Kidney (tissue), 14 donors: ENCODE measurements around the gene CAVIN1. TPM values are rescaled to one million over a fixed set of nuclear protein-coding genes. Genes with fewer than 3 reads are reported as not detected.

ENCODE experiments used
- DNase-seq, 5 donors: peaks; one replicate each; pipeline ENCODE4 v3.0.0-alpha.2; 2013 to 2020
- FAIRE-seq: peaks from 2 replicates; lab custom pipeline; 2012; peaks lifted over from hg19 to GRCh38; lab: Jason Lieb, UNC
- H3K27ac ChIP-seq, 2 donors: one replicate each; pipeline ENCODE4 v1.7.0; 2013; ENCODE audit warnings: low read depth in 2 of 2, low read length in 2 of 2, inconsistent platforms in 1 of 2
- H3K27me3 ChIP-seq: one replicate; pipeline ENCODE4 v1.7.1; 2013; ENCODE audit warnings: low read length, inconsistent platforms; ENCODE audit not compliant: control insufficient read depth, insufficient read depth
- H3K36me3 ChIP-seq, 3 donors: one replicate each; pipeline versions ENCODE4 v1.7.0 to v1.7.1; 2013; ENCODE audit warnings: low read length in 3 of 3, control low read depth in 1 of 3, inconsistent platforms in 1 of 3; ENCODE audit not compliant: insufficient read depth in 3 of 3, control insufficient read depth in 2 of 3
- H3K4me1 ChIP-seq, 3 donors: one replicate each; pipeline versions ENCODE4 v1.7.0 to v1.7.1; 2013; ENCODE audit warnings: low read length in 3 of 3, inconsistent platforms in 1 of 3, low read depth in 1 of 3; ENCODE audit not compliant: control insufficient read depth in 2 of 3, insufficient read depth in 2 of 3
- H3K4me3 ChIP-seq, 3 donors: one replicate each; pipeline versions ENCODE4 v1.7.0 to v1.8.1; 2013; ENCODE audit warnings: low read length in 3 of 3, control low read depth in 1 of 3, inconsistent platforms in 1 of 3
- H3K9ac ChIP-seq, 3 donors: one replicate each; pipeline versions ENCODE4 v1.7.0 to v1.7.1; 2013; ENCODE audit warnings: low read length in 3 of 3, control low read depth in 1 of 3, inconsistent platforms in 1 of 3
- H3K9me3 ChIP-seq, 3 donors: one replicate each; pipeline versions ENCODE4 v1.7.0 to v1.7.1; 2013; ENCODE audit warnings: low read length in 3 of 3, control low read depth in 1 of 3, inconsistent platforms in 1 of 3; ENCODE audit not compliant: control insufficient read depth in 2 of 3, insufficient read depth in 1 of 3
- intact Hi-C: fragments of 100-400 bp; cut with DNase I; formaldehyde crosslinking; loops from one replicate; pipeline ENCODE4 v1.11.1; 2022
- polyA plus RNA-seq: library from polyadenylated mRNA; stranded (reverse); fragments of 350-450 nt; fragmentation: Illumina TruSeq; extraction: RNeasy Lipid Tissue Mini Kit (QIAGEN cat#74804); gene quantifications from one replicate; pipeline ENCODE4 v1.2.3, GENCODE V29; 2014; ENCODE audit warnings: low read depth, low replicate concordance; ENCODE audit not compliant: insufficient read depth
- total RNA-seq: library from RNA; stranded (reverse); fragmentation: NEBNext Ultra II Directional; extraction: Animal tissue kit (Norgen Biotek cat#: 25700); gene quantifications from one replicate; pipeline ENCODE4 v1.2.1, GENCODE V29; 2021
- TF ChIP-seq, protein P1 (sequence below): IDR thresholded peaks from 3 replicates; pipeline ENCODE4 v1.5.1; 2012; ENCODE audit warnings: mild to moderate bottlenecking, moderate library complexity, borderline replicate concordance; ENCODE audit not compliant: insufficient read depth; ENCODE audit errors: extremely low read depth
- donor health status: control.
- donor health status: control.
- donor health status: control.
- donor health status: control.
- donor health status: control.
- donor health status: DM: yes; HTN: yes; CAD: no.
- donor health status: Normal renal cell carcinoma (clear cell type).

Gene CAVIN1
- total and polyA plus RNA-seq, 2 donors from 2014 or later, result 67.1 to 204 TPM

DNA sequence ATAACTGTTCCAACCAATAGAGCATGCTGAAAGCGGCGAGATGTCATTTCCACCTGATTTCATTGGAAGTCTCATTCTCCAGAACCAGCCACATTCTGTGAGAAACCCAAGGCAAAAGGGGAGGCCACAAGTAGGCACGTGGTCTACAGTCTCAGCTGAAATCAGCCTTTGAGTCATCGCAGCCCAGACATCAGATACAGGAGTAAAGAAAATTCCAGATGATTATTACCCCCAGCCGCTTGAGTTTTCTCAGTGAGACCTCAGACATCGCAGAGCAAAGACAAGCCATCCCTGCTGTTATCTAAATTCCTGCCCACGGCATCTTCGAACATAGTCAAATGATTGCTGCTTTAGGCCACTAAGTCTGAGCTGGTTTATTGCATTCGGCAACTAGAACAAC, 57.9 kb downstream of the CAVIN1 start:
- TF ChIP-seq, protein P1, sequence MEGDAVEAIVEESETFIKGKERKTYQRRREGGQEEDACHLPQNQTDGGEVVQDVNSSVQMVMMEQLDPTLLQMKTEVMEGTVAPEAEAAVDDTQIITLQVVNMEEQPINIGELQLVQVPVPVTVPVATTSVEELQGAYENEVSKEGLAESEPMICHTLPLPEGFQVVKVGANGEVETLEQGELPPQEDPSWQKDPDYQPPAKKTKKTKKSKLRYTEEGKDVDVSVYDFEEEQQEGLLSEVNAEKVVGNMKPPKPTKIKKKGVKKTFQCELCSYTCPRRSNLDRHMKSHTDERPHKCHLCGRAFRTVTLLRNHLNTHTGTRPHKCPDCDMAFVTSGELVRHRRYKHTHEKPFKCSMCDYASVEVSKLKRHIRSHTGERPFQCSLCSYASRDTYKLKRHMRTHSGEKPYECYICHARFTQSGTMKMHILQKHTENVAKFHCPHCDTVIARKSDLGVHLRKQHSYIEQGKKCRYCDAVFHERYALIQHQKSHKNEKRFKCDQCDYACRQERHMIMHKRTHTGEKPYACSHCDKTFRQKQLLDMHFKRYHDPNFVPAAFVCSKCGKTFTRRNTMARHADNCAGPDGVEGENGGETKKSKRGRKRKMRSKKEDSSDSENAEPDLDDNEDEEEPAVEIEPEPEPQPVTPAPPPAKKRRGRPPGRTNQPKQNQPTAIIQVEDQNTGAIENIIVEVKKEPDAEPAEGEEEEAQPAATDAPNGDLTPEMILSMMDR, result no peak
- Histone ChIP-seq H3K9ac (no peak overlapping the region), H3K36me3 (no peaks in the 10 kb centered on the region), H3K27ac (no peak overlapping the region), H3K27me3 (no peaks in the 10 kb centered on the region), H3K9me3 (no peaks in the 10 kb centered on the region), H3K4me3 (no peak overlapping the region), H3K4me1 (peaks cover 0 to 27% (median 16%) of the 10 kb centered on the region in 3 donors)
- intact Hi-C loops, result no loop called here
- no peak for FAIRE-seq
- no peak for DNase-seq

DNA sequence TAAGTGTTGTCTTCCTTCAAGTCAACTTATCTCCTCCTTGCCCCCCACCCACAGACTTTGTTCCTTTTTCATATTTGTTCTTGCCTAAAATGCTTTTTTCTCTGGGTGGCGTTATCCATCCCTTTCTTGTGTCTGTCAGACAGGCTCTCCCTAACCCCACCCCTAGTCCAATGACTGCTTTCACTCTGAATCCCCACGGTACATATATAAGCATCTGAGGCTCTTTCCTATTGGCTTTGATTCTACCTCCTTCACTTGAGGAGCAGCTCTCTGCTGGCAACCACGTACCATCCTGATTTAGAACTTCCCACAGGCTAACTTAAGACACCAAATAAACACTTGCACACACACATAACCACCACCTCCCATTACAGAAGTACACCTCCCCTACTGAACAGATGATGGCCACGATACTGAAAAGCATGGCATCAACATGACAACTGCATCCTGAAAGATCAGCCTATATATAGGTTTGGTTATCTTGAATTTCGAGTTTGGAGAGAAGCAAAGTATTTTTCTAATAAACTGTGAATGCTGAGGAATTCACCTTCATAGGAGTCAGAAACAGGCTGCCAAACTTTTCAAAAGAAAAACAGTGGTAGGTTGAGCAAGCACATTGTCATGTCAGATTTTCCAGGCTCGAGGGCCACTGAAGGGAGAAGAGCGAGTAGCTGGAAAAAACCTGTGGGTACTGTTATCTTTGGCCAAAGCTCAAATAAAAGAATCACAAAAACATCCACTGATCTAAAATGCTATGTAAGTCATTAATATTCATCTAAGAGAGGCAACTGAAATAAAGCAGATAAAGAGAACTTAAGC, 59.1 kb downstream of the CAVIN1 start:
- no peak for DNase-seq
- H3K36me3 ChIP-seq, result no peaks in the 10 kb centered on the region
- intact Hi-C loops, result no loop called here
- no peaks in the 10 kb centered on the region for H3K9me3 ChIP-seq
- peaks cover 0 to 27% (median 21%) of the 10 kb centered on the region in 3 donors for H3K4me1 ChIP-seq
- H3K27ac ChIP-seq, result peak overlapping the region; percentile 5 to 58
- FAIRE-seq, result no peak
- H3K4me3 ChIP-seq, result no peak overlapping the region
- H3K27me3 ChIP-seq, result no peaks in the 10 kb centered on the region
- TF ChIP-seq, protein P1, result no peak
- no peak overlapping the region for H3K9ac ChIP-seq

- Histone ChIP-seq H3K9ac (no peak overlapping the region), H3K4me3 (no peak overlapping the region), H3K36me3 (no peaks in the 10 kb centered on the region), H3K9me3 (no peaks in the 10 kb centered on the region), H3K27me3 (no peaks in the 10 kb centered on the region), H3K4me1 (peaks cover 0 to 30% (median 22%) of the 10 kb centered on the region in 3 donors), H3K27ac (peak overlapping the region; percentile 68)
- intact Hi-C loops, result no loop called here
- DNase-seq, result no peak
- FAIRE-seq, result no peak
- TF ChIP-seq, protein P1, result no peak
Observed at GRCh38 chr17:42363231-42363630, 59.8 kb downstream of the CAVIN1 start.
